ENCODE results near the gene ZDHHC14.

DNA sequence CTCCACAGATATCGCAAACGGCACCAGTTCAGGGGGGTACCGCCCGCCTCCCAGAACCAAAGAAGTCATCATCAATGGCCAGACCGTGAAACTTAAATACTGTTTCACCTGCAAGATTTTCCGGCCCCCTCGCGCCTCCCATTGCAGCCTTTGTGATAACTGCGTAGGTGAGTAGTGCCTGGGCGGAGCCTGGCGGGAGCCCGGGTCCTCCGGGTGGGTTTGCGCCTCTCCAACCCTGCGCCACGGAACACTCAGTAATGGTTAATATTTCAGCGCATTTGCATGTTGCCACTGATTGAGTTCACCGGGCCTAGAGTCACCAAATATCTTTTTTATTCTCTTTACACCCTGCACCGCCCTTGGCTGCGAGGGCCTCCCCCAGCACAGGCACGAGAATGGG lies 212.0 kb downstream of the ZDHHC14 start:
- TF ChIP-seq TEAD4 (IDR thresholded peaks at IDR 0.05; ENCODE audit: low read depth, low read length) (no peak), CTCF (IDR thresholded peaks at IDR 0.05; ENCODE audit: control extremely low read depth in 1 of 3, insufficient read depth in 1 of 3, low read depth in 1 of 3, low read length in 3 of 3) (no peak), TBP (IDR thresholded peaks at IDR 0.05; ENCODE audit: low read depth, low read length) (no peak), POLR2A (IDR thresholded peaks at IDR 0.05; ENCODE audit: control extremely low read depth in 1 of 2, low read depth in 2 of 2, low read length in 2 of 2) (no peak), JUND (IDR thresholded peaks at IDR 0.05; ENCODE audit: low read length) (no peak), SIN3A (conservative IDR thresholded peaks at IDR 0.05 in 1 of 2, IDR thresholded peaks at IDR 0.05 in 1 of 2; ENCODE audit: low read depth in 1 of 2, low read length in 2 of 2) (no peak), BCL11A (IDR thresholded peaks at IDR 0.05; ENCODE audit: low read depth in 2 of 2, low read length in 2 of 2) (no peak), CREB1 (IDR thresholded peaks at IDR 0.05) (no peak), SRF (IDR thresholded peaks at IDR 0.05; ENCODE audit: low read depth, low read length) (no peak), POLR2AphosphoS5 (IDR thresholded peaks at IDR 0.05; ENCODE audit: low read depth, low read length) (no peak), RXRA (IDR thresholded peaks at IDR 0.05; ENCODE audit: insufficient read depth, low read depth, low read length) (no peak), SP1 (IDR thresholded peaks at IDR 0.05; ENCODE audit: low read depth, low read length) (no peak), EP300 (IDR thresholded peaks at IDR 0.05; ENCODE audit: borderline replicate concordance in 1 of 2, low read depth in 2 of 2, low read length in 2 of 2) (no peak), NRF1 (IDR thresholded peaks at IDR 0.05; ENCODE audit: low read depth, low read length) (no peak)
